HUES6 (cell line): ENCODE measurements around the gene HTT.

Experiments
- H3K27ac ChIP-seq: 2 replicates; pipeline ENCODE4 v1.7.0; 2013; ENCODE audit warnings: low read depth, mild to moderate bottlenecking, low read length, inconsistent platforms
- H3K27me3 ChIP-seq: 2 replicates; pipeline ENCODE4 v1.6.1; 2013; ENCODE audit warnings: low read length; ENCODE audit not compliant: control insufficient read depth, insufficient read depth
- H3K36me3 ChIP-seq: 2 replicates; pipeline ENCODE4 v1.6.1; 2013; ENCODE audit warnings: low read length; ENCODE audit not compliant: control insufficient read depth, insufficient read depth
- H3K4me1 ChIP-seq: 2 replicates; pipeline ENCODE4 v1.6.1; 2013; ENCODE audit warnings: low read length; ENCODE audit not compliant: control insufficient read depth, insufficient read depth
- H3K4me3 ChIP-seq: 2 replicates; pipeline ENCODE4 v1.5.1; 2013; ENCODE audit warnings: low read depth, low read length
- H3K9ac ChIP-seq: one replicate; pipeline ENCODE4 v1.6.1; 2013; ENCODE audit warnings: mild to moderate bottlenecking, low read length
- H3K9me3 ChIP-seq: 2 replicates; pipeline ENCODE4 v1.6.1; 2013; ENCODE audit warnings: low read depth, low read length; ENCODE audit not compliant: control insufficient read depth, insufficient read depth

Gene HTT

GRCh38 chr4:3240936-3241522 lies 166.5 kb downstream of the HTT start:
- no peak overlapping the region for H3K4me3 ChIP-seq
- no peak overlapping the region for H3K27ac ChIP-seq
- no peak overlapping the region for H3K9ac ChIP-seq
- peaks cover 4% of the 10 kb centered on the region; the same call in 1 of the 2 replicates for H3K27me3 ChIP-seq
- peaks cover 63% of the 10 kb centered on the region for H3K36me3 ChIP-seq
- H3K9me3 ChIP-seq: no peaks in the 10 kb centered on the region
- H3K4me1 ChIP-seq: peaks cover 17% of the 10 kb centered on the region

GRCh38 chr4:3241898-3242524 lies 167.5 kb downstream of the HTT start:
- Histone ChIP-seq H3K27me3 (peaks cover 4% of the 10 kb centered on the region; the same call in 1 of the 2 replicates), H3K4me1 (peaks cover 17% of the 10 kb centered on the region), H3K9ac (no peak overlapping the region), H3K27ac (no peak overlapping the region), H3K4me3 (no peak overlapping the region), H3K36me3 (peaks cover 54% of the 10 kb centered on the region), H3K9me3 (no peaks in the 10 kb centered on the region)

DNA sequence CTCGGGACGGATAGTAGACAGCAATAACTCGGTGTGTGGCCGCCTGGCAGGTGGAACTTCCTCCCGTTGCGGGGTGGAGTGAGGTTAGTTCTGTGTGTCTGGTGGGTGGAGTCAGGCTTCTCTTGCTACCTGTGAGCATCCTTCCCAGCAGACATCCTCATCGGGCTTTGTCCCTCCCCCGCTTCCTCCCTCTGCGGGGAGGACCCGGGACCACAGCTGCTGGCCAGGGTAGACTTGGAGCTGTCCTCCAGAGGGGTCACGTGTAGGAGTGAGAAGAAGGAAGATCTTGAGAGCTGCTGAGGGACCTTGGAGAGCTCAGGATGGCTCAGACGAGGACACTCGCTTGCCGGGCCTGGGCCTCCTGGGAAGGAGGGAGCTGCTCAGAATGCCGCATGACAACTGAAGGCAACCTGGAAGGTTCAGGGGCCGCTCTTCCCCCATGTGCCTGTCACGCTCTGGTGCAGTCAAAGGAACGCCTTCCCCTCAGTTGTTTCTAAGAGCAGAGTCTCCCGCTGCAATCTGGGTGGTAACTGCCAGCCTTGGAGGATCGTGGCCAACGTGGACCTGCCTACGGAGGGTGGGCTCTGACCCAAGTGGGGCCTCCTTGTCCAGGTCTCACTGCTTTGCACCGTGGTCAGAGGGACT lies 168.8 kb downstream of the HTT start:
- Histone ChIP-seq H3K9me3 (no peaks in the 10 kb centered on the region), H3K27ac (no peak overlapping the region), H3K4me3 (no peak overlapping the region), H3K27me3 (peaks cover 2% of the 10 kb centered on the region; the same call in 1 of the 2 replicates), H3K36me3 (peaks cover 52% of the 10 kb centered on the region), H3K9ac (no peak overlapping the region), H3K4me1 (peaks cover 7% of the 10 kb centered on the region; the same call in 1 of the 2 replicates)

GRCh38 chr4:3244002-3244401 lies 169.5 kb downstream of the HTT start:
- no peaks in the 10 kb centered on the region for H3K27me3 ChIP-seq
- no peak overlapping the region for H3K4me3 ChIP-seq
- H3K9ac ChIP-seq: no peak overlapping the region
- no peaks in the 10 kb centered on the region for H3K9me3 ChIP-seq
- peaks cover 6% of the 10 kb centered on the region; the same call in 1 of the 2 replicates for H3K4me1 ChIP-seq
- peaks cover 45% of the 10 kb centered on the region for H3K36me3 ChIP-seq
- H3K27ac ChIP-seq: no peak overlapping the region

- H3K36me3 ChIP-seq: peaks cover 38% of the 10 kb centered on the region
- no peaks in the 10 kb centered on the region for H3K9me3 ChIP-seq
- peaks cover 6% of the 10 kb centered on the region; the same call in 1 of the 2 replicates for H3K4me1 ChIP-seq
- H3K9ac ChIP-seq: no peak overlapping the region
- H3K27ac ChIP-seq: no peak overlapping the region
- no peaks in the 10 kb centered on the region for H3K27me3 ChIP-seq
- no peak overlapping the region for H3K4me3 ChIP-seq
Observed at GRCh38 chr4:3244747-3245146, 170.3 kb downstream of the HTT start.

DNA sequence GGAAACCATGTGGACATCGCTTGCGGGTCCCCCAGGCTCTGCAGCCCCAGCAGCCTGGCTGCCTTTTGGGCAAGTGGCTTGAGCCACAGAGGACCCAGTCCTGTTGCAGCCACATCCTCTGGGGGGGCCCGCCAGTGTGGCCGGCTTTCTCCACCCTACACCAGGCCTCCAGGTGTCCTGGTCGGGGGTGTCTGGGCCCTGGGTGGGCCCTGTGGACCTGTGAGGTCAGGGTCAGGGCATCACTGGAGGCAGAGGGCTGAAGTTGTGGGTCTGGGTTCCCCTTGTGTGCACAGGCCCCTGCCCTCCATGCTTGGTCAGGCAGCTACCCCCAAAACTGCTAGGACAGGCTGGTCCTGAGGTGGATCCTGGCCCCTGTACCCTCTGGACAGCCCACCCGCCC lies 171.2 kb downstream of the HTT start:
- H3K9me3 ChIP-seq: no peaks in the 10 kb centered on the region
- H3K4me3 ChIP-seq: no peak overlapping the region
- no peak overlapping the region for H3K9ac ChIP-seq
- H3K4me1 ChIP-seq: peaks cover 10% of the 10 kb centered on the region
- H3K27me3 ChIP-seq: no peaks in the 10 kb centered on the region
- no peak overlapping the region for H3K27ac ChIP-seq
- H3K36me3 ChIP-seq: peaks cover 29% of the 10 kb centered on the region

DNA sequence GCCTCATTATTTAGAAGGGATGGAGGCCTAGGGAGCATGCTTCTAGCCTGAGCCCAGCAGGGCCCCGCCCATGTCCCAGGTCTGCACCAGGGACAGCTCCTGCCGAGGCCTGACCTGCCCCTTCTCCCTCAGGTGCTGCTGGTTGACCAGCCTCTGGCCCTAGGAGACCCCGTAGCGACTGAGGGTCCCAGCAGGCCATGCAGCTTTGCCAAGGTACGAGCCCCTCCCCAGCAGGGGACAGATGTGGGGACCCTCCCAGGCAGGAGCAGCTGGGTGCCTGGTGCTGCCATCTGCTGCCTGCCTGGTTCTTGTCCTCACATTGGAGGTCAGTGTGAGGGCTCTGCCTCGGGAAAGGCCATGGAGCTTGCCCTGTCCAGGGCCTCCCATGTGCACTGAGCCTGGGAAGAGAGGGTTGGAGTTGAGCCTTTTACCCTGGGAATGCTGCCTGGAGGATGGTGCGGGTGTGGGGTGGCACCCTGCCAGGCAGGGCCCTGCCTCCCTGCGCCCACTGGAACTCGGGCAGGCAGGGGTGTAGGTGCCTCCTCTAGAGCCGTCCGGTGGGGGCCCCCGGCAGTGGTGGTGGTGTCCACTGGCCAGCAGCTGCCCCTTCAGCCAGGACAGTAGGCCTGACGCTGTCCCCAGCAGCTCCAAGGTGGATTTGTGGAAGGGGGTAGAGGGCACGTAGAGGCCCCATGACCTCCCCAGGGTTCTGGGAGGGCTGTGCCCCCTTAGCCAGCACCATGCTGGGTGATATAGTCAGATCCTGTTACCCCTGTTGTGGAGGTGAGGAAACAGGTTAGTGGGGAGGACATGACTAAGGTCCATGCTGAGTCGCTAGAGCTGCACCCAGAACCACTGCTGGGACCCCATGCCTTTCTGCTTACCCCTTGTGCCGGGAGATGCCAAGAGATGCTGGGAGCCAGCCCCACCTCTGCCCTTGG lies 172.2 kb downstream of the HTT start:
- H3K4me3 ChIP-seq: no peak overlapping the region
- no peaks in the 10 kb centered on the region for H3K27me3 ChIP-seq
- H3K9me3 ChIP-seq: no peaks in the 10 kb centered on the region
- H3K27ac ChIP-seq: no peak overlapping the region
- H3K4me1 ChIP-seq: peaks cover 12% of the 10 kb centered on the region
- no peak overlapping the region for H3K9ac ChIP-seq
- H3K36me3 ChIP-seq: peaks cover 19% of the 10 kb centered on the region

GRCh38 chr4:3247399-3248177 lies 173.1 kb downstream of the HTT start:
- H3K36me3 ChIP-seq: peaks cover 11% of the 10 kb centered on the region; the same call in 1 of the 2 replicates
- H3K9ac ChIP-seq: no peak overlapping the region
- H3K27me3 ChIP-seq: no peaks in the 10 kb centered on the region
- no peak overlapping the region for H3K4me3 ChIP-seq
- H3K4me1 ChIP-seq: peaks cover 12% of the 10 kb centered on the region
- H3K9me3 ChIP-seq: no peaks in the 10 kb centered on the region
- no peak overlapping the region for H3K27ac ChIP-seq

DNA sequence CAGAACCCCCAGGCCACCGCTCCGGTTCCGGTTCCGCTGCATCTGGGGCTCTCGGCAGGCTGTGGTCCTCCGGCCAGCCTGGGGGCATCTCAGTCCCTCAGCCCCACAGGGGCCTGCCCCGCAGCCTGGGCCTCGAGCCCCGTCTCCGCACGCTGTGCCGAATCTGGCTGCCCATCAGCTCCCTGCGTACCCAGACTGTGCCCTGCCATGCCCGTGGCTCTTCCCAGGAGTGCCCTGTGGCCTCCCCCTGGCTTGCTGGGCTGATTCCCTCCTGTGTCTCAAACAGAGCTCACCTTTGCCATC lies 173.6 kb downstream of the HTT start:
- no peak overlapping the region for H3K4me3 ChIP-seq
- no peaks in the 10 kb centered on the region for H3K9me3 ChIP-seq
- peaks cover 6% of the 10 kb centered on the region; the same call in 1 of the 2 replicates for H3K36me3 ChIP-seq
- H3K27ac ChIP-seq: no peak overlapping the region
- H3K4me1 ChIP-seq: peaks cover 12% of the 10 kb centered on the region
- H3K9ac ChIP-seq: no peak overlapping the region
- no peaks in the 10 kb centered on the region for H3K27me3 ChIP-seq

DNA sequence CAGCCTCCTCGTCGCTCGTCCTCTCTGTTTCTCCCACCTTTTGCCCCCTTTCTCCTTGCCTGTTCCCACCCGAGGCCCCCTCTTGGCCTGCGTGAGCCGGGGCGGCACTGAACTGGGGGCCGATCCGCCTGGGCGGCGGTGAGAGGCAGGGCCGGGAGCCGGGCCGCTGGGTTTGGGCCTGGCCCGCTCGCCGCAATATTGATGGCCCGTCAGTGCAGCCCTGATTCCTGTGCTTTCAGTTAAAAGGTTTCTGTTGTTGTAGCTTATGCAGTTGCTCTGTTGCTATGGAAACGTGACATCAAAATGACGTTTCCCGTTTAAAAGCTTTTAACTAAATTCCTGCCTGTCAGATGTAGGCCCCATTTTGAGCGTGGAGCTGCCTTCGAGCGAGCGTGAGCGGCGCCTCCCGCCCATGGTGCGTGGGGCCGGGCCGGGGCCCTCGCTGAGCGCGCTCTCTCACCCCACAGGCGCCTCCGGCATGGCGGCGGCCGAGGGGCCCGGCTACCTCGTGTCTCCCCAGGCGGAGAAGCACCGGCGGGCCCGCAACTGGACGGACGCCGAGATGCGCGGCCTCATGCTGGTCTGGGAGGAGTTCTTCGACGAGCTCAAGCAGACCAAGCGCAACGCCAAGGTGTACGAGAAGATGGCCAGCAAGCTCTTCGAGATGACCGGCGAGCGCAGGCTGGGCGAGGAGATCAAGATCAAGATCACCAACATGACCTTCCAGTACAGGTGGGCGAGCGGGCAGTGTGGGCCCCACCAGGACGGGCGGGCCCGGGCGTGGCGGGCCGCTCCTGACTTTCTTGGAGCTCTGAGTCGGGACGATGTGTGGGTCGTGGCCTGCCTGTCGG lies 174.6 kb downstream of the HTT start, which contains the start of gene MSANTD1:
Gene MSANTD1 (plus strand): TSS at position 349 of the 851 bp plus-strand sequence. CDS start 64 bp downstream, at position 413.
- no peaks in the 10 kb centered on the region for H3K27me3 ChIP-seq
- H3K36me3 ChIP-seq: no peaks in the 10 kb centered on the region
- no peak within 1 kb of the TSS for H3K4me3 ChIP-seq
- H3K27ac ChIP-seq: no peak within 1 kb of the TSS
- H3K9me3 ChIP-seq: no peaks in the 10 kb centered on the region
- H3K9ac ChIP-seq: no peak within 1 kb of the TSS
- H3K4me1 ChIP-seq: peaks cover 12% of the 10 kb centered on the region
